GM19328 (cell line): ENCODE results near the gene PARK7.
A peak's percentile ranks its signal among the peaks of the same experiment; 100 is the strongest.
"Not testable (repeated sequence)": the region's sequence is repeated elsewhere in the genome, so short reads cannot be mapped to it uniquely, and the experiment has no call there.

ENCODE experiments used
- ATAC-seq: cut with Tn5 transposase; IDR thresholded peaks from one replicate; pipeline ENCODE4 v1.9.1; 2021; ENCODE audit warnings: mild to moderate bottlenecking, moderate library complexity; ENCODE audit not compliant: unreplicated experiment

PARK7 gene

GRCh38 chr1:7961216-7962013 lies at the start of gene PARK7:
Gene PARK7, plus strand, starts transcription at chr1:7961711. Its CDS starts 1,075 bp downstream, at chr1:7962786.
- peak; percentile 84 for ATAC-seq

DNA sequence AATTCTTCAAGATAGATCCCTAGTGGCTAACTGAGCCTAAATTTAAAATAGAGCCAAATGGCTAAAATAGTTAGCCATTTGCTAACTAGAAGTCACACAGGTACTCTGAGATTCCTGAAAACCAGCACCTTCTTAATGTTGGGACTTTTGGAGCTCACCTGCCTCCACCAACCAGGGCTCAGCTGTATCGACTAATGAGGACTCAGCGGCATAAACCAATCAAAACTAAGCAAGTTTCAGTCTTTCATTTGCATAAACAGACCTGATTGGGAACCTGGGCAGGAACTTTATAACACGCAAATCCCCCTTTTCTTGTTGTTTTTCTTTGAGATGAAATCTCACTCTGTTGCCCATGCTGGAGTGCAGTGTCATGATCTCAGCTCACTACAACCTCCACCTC lies 49.4 kb upstream of the PARK7 start:
- no peak for ATAC-seq

DNA sequence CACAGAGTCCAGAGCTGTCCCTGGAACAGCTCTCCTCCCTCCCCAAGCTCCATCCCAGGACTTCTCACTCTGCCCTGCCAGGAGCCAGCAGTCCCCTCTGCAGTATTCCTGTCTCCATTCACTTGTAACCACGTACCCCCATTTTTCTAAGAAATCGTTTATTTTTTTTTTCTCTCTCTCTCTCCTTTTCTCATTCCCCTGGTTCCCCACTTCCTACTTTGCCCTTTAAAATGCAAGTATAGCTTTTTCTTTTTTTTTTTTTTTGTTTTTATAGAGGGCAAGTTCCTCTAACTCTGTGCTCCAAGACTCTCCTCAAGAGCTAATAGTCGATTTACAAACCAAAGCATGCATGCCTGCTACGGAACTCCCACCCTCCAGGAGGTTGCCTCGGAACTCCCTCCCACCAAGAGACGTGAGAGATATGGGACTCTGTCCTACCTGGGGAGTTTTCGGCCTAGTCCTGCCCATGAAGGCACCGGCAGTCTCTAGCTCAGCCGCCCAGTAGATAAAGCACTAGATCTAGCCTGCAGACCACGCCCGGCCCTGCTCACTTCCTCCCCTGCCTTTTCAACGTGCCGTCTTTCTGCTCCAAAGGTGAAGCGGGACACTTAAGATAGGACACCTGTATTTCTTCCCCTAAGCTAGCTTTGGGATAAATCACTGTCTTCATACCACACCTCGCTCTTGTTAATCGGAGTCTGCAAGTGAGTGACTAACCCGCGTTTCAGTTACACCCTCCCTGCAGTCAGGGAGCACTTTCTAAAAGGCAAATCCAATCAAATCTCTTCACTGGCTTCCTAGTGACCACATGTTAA lies 48.6 kb upstream of the PARK7 start:
- ATAC-seq: no peak

GRCh38 chr1:7915826-7916500 lies 45.5 kb upstream of the PARK7 start:
- no peak for ATAC-seq

GRCh38 chr1:7916501-7916830 lies 45.0 kb upstream of the PARK7 start:
- no peak for ATAC-seq

DNA sequence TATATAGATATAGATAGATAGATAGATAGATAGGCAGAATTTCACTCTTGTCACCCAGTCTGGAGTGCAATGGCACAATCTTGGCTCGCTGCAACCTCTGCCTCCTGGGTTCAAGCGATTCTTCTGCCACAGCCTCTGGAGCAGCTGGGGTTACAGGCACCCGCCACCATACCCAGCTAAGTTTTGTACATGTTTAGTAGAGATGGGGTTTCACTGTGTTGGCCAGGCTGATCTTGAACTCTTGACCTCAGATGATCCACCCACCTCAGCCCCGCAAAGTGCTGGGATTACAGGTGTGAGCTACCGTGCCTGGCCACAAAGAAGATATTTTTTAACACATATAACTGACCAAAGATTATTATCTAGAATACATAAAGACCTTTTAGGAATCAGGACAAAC lies 43.5 kb upstream of the PARK7 start:
- not testable (repeated sequence) for ATAC-seq

GRCh38 chr1:7919880-7920279 lies 41.6 kb upstream of the PARK7 start:
- ATAC-seq: no peak

DNA sequence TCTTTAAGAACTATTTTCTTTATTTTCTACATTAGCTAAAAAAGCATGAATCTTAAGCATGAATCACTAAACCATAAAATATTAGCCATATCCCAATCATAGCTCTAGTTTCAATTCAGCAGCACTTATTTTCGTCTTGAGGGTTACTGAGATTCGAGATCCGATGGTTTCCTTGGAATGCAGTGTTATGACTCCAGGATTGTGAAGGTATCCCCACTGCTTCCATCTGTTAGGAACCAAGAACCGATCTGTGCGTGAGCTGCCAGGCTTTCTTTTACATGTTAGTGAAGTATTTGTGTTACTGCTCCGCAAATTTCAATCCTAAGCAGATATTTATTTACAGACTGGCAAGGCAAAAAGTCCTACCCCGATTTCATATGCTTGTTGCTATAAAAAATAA lies 39.7 kb upstream of the PARK7 start:
- no peak for ATAC-seq

DNA sequence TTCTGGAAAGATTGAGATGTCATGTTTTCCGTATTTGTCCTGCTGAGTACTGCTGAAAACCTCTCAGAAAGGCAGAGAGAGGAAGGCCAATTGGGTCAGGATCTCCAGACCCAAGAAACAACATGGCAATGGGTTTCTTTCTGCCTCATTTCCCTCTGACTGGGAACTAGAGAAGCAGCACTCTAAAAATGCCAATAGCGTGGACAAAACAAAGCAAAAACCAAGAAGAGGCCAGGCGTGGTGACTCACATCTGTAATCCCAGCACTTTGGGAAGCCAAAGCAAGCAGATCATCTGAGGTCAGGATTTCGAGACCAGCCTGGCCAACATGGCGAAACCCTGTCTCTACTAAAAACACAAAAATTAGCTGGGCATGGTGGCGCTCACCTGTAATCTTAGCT lies 39.2 kb upstream of the PARK7 start:
- ATAC-seq: no peak

DNA sequence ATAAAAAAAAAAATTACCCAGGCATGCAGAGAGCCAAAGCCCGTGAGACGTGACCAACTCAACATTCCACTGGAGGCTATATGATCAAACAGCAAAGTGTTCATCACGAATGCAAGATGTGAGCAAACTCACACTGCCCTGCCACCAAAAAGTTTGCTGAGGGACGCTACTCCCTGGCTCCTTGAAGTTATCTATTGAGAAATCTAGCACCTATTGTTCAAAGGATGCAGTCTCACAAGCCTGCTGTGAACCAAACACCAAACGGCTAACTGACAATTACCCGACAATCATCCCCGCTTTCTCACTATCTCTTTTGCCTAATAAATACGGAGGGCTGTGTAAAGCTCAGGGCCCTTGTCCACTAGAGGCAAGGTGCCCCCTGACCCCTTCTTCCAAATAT lies 34.5 kb upstream of the PARK7 start:
- ATAC-seq: not testable (repeated sequence)

GRCh38 chr1:7928247-7928646 lies 33.3 kb upstream of the PARK7 start:
- ATAC-seq: no peak

- no peak for ATAC-seq
Measured at GRCh38 chr1:7929637-7930036, 31.9 kb upstream of the PARK7 start.

DNA sequence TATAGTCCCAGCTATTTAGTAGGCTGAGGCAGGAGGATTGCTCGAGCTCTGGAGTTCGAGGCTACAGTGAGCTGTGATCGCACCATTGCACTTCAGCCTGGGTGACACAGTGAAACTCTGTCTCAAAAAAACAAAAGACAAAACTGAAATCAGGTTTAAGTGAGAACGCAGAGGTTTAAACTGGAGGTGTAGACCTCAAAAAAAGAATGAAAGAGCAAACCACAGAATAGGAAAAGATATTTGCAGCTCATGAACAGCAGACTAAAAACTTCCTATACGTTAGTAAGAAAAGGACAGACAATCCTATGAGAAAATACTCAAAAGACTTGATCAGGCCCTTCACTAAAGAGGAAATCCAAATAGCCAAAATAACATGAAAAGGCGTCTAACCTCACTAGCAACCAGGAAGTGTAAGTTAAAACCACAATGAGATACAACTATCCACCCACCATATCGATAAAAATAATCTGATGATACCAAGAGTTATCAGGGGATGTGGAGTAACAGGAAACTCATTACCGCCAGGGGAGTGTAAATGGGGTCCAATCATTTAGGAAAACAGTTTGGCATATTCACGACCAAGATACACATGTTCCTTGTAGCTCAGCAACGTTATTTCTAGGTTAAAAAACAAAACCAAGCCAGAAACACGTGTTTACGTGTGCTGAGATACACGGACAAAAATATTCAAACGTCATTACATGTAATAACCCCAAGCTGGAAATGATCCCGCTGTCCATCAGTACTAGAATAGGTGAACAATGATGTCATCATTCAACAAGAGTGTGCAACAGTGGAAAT lies 30.7 kb upstream of the PARK7 start:
- no peak for ATAC-seq

- ATAC-seq: no peak
Measured at GRCh38 chr1:7931446-7931812, 30.1 kb upstream of the PARK7 start.

- ATAC-seq: no peak
Measured at GRCh38 chr1:7932524-7933138, 28.9 kb upstream of the PARK7 start.

GRCh38 chr1:7938070-7938469 lies 23.4 kb upstream of the PARK7 start:
- no peak for ATAC-seq

DNA sequence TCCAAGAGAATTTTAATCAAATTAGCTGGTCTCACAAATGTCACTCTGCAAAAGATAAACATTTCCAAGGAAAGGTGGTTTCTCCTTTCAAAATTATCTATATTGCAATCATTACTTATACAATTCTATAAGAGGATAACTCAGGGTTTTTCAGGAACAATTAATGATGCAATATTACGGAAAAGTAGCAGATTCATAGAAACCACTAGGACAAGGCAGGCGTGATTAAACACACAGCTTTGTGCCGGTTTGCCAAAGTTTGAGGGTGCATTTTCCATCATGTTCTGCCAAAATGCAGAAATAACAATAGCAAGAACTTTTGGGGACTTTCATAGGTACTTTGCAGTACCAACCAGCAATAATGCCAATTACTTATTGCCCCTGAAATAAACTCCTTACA lies 21.5 kb upstream of the PARK7 start:
- ATAC-seq: no peak

GRCh38 chr1:7940745-7941436 lies 20.6 kb upstream of the PARK7 start, which contains the start of gene TNFRSF9:
Gene TNFRSF9, minus strand, starts transcription at chr1:7940839. Its CDS starts 845 bp downstream, at chr1:7939994.
- no peak for ATAC-seq

DNA sequence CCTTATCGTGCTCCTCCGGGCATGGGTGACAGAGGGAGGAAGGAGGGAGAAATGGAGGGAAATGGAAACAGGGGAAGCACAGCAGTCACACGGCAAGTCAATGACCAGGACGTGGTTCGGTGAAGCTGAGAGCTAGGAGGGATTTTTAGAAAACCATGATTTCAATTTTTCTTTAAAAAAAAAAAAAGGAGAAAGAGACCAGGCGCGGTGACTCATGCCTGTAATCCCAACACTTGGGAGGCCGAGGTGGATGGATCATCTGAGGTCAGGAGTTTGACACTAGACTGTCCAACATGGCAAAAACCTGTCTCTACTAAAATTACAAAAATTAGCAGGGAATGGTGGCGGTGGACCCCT lies 20.1 kb upstream of the PARK7 start:
- no peak for ATAC-seq
